HepG2 (cell line): ENCODE measurements around the gene TTBK1. TPM values are rescaled to one million over a fixed set of nuclear protein-coding genes. Genes with fewer than 3 reads are reported as not detected.

Experiments
- ARNT2 ChIP-seq: sonication (generic); formaldehyde crosslinking; IDR thresholded peaks from 2 replicates; pipeline ENCODE4 v1.8.0; 2022; ENCODE audit warnings: mild to moderate bottlenecking, low read depth, missing genetic modification reagents, moderate library complexity
- BCL6 ChIP-seq: IDR thresholded peaks from 2 replicates; pipeline ENCODE4 v1.6.1; 2016; ENCODE audit warnings: missing genetic modification reagents, missing compliant biosample characterization
- CCAR2 ChIP-seq: fragments of 200-400 bp; formaldehyde crosslinking; optimal IDR thresholded peaks from 2 replicates; pipeline ENCODE3; 2018; ENCODE audit warnings: low read depth, mild to moderate bottlenecking, low read length, moderate library complexity
- CENPX ChIP-seq: sonication (generic); formaldehyde crosslinking; IDR thresholded peaks from 2 replicates; pipeline ENCODE4 v1.9.0; 2021; ENCODE audit warnings: mild to moderate bottlenecking, missing genetic modification reagents, moderate library complexity
- HOXD1 ChIP-seq: sonication (generic); formaldehyde crosslinking; IDR thresholded peaks from 2 replicates; pipeline ENCODE4 v1.5.0; 2020; ENCODE audit warnings: missing genetic modification reagents
- IKZF1 ChIP-seq: fragments of 450-650 bp; IDR thresholded peaks from 2 replicates; pipeline ENCODE4 v1.7.1; 2016
- KLF15 ChIP-seq: sonication (generic); formaldehyde crosslinking; IDR thresholded peaks from 2 replicates; pipeline ENCODE4 v1.8.1; 2023; ENCODE audit warnings: borderline replicate concordance, mild to moderate bottlenecking, inconsistent platforms, missing genetic modification reagents, mixed read lengths
- MTF2 ChIP-seq: sonication (generic); formaldehyde crosslinking; IDR thresholded peaks from 2 replicates; pipeline ENCODE4 v1.5.0; 2020; ENCODE audit warnings: missing genetic modification reagents, borderline replicate concordance
- REL ChIP-seq: sonication (generic); formaldehyde crosslinking; conservative IDR thresholded peaks from 2 replicates; pipeline ENCODE4 v1.8.0; 2022; ENCODE audit warnings: mild to moderate bottlenecking, missing genetic modification reagents, moderate library complexity
- TARDBP ChIP-seq: sonication (generic); formaldehyde crosslinking; IDR thresholded peaks from 2 replicates; pipeline ENCODE4 v1.8.0; 2022; ENCODE audit warnings: mild to moderate bottlenecking, missing genetic modification reagents
- TBX2 ChIP-seq: sonication (generic); formaldehyde crosslinking; IDR thresholded peaks from 2 replicates; pipeline ENCODE4 v1.5.0; 2020; ENCODE audit warnings: missing genetic modification reagents, mild to moderate bottlenecking, borderline replicate concordance
- TCF12 ChIP-seq, 2 experiments: fragments of 450-650 bp in 1 of 2; sonication (generic) in 1 of 2; formaldehyde crosslinking in 1 of 2; IDR thresholded peaks; 2 replicates each; pipeline versions ENCODE4 v1.6.1 to v1.8.0; 2017 to 2022; ENCODE audit warnings: antibody characterized with exemption in 1 of 2, mild to moderate bottlenecking in 1 of 2, missing genetic modification reagents in 1 of 2, moderate library complexity in 1 of 2
- THYN1 ChIP-seq: sonication (generic); formaldehyde crosslinking; IDR thresholded peaks from 2 replicates; pipeline ENCODE4 v1.8.1; 2023; ENCODE audit warnings: low read depth, mild to moderate bottlenecking, moderate library complexity, missing genetic modification reagents, borderline replicate concordance
- ZFP37 ChIP-seq: sonication (generic); formaldehyde crosslinking; IDR thresholded peaks from 2 replicates; pipeline ENCODE4 v1.4.0; 2020; ENCODE audit warnings: missing genetic modification reagents, borderline replicate concordance
- ZNF235 ChIP-seq: sonication (generic); formaldehyde crosslinking; IDR thresholded peaks from 2 replicates; pipeline ENCODE4 v1.8.1; 2023; ENCODE audit warnings: mild to moderate bottlenecking, missing genetic modification reagents, borderline replicate concordance
- ZNF263 ChIP-seq: sonication (generic); formaldehyde crosslinking; IDR thresholded peaks from 2 replicates; pipeline ENCODE4 v1.4.0; 2020; ENCODE audit warnings: missing genetic modification reagents
- ZNF558 ChIP-seq: sonication (generic); formaldehyde crosslinking; IDR thresholded peaks from 2 replicates; pipeline ENCODE4 v1.9.0; 2022; ENCODE audit warnings: mild to moderate bottlenecking, missing genetic modification reagents, borderline replicate concordance
- ZNF713 ChIP-seq: sonication (generic); formaldehyde crosslinking; IDR thresholded peaks from 2 replicates; pipeline ENCODE4 v1.4.0; 2020; ENCODE audit warnings: mild to moderate bottlenecking, missing genetic modification reagents
- ZNF780A ChIP-seq: sonication (generic); formaldehyde crosslinking; IDR thresholded peaks from 2 replicates; pipeline ENCODE4 v1.8.0; 2022; ENCODE audit warnings: mild to moderate bottlenecking, missing genetic modification reagents, moderate library complexity
- polyA plus RNA-seq, 8 experiments: library from polyadenylated mRNA; depleted of rRNA in 3 of 8; stranded (reverse) in 7 of 8; unstranded in 1 of 8; fragments of >200 nt; fragmentation: Illumina TruSeq in 4 of 8; extraction: Trizol in 4 of 8; gene quantifications; 2 replicates each; pipeline versions ENCODE4 v1.2.1 to v1.2.3, GENCODE V29; 2011 to 2016; ENCODE audit warnings: low read depth in 4 of 8, missing spikeins in 1 of 8, mixed read lengths in 1 of 8; ENCODE audit not compliant: insufficient read depth in 1 of 8
- total RNA-seq, 5 experiments: library from RNA; depleted of rRNA; stranded (reverse); fragments of >200 nt; fragmentation: Illumina TruSeq; extraction: Trizol; gene quantifications; 2 replicates each; pipeline ENCODE4 v1.2.3, GENCODE V29; 2016; ENCODE audit warnings: low read depth in 1 of 5
- TF ChIP-seq, protein P1 (sequence below): sonication (generic); formaldehyde crosslinking; IDR thresholded peaks from 2 replicates; pipeline ENCODE4 v1.5.0; 2020; ENCODE audit warnings: missing genetic modification reagents
- TF ChIP-seq, protein P2 (sequence below): sonication (generic); formaldehyde crosslinking; IDR thresholded peaks from 2 replicates; pipeline ENCODE4 v1.8.0; 2022; ENCODE audit warnings: mild to moderate bottlenecking, missing genetic modification reagents, moderate library complexity
- TF ChIP-seq, protein P3 (sequence below): sonication (generic); formaldehyde crosslinking; IDR thresholded peaks from 2 replicates; pipeline ENCODE4 v1.4.0; 2020; ENCODE audit warnings: mild to moderate bottlenecking, missing genetic modification reagents
- TF ChIP-seq, protein P4 (sequence below): sonication (generic); formaldehyde crosslinking; IDR thresholded peaks from 2 replicates; pipeline ENCODE4 v1.4.0; 2020; ENCODE audit warnings: missing genetic modification reagents
- TF ChIP-seq, protein P5 (sequence below): sonication (generic); formaldehyde crosslinking; IDR thresholded peaks from 2 replicates; pipeline ENCODE4 v1.8.0; 2022; ENCODE audit warnings: missing genetic modification reagents, low read depth, mild to moderate bottlenecking, borderline replicate concordance
- TF ChIP-seq, protein P6 (sequence below): sonication (generic); formaldehyde crosslinking; IDR thresholded peaks from 2 replicates; pipeline ENCODE4 v1.5.0; 2020; ENCODE audit warnings: missing genetic modification reagents, mild to moderate bottlenecking, borderline replicate concordance

Gene TTBK1
- total and polyA plus RNA-seq, 2 of the 13 experiments (the other 11 are each of a cell fraction or from before 2014, with no cell fraction given), result 0.24 to 0.33 TPM

DNA sequence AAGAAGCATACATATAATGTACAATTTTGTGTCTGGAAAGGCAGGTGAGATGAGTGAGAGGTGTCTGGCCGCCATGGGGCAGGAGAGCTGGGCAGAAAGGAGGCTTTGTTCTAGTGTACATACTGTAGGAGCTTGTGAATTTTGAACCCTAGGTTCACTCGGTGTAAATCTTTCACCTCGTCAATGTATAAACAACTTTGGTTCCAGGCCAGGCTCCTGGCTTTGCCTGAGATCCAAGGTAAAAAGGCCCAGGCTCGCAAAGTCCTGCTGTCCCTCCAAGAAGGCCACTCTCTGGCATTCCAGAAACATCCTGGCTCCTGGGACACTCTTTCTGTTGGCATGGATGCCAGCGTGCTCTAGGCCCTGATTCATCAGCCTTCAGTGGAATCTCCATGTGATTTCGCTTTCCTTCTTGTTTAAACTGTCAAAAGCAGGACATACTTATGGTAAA, 47.6 kb downstream of the TTBK1 start (continued):
- no peak for TF ChIP-seq MTF2
- TF ChIP-seq REL (CRISPR knock-in tag), result no peak
- no peak for TF ChIP-seq ZNF235 (CRISPR knock-in tag)
- TF ChIP-seq TBX2 (CRISPR knock-in tag), result peak; percentile 90
- TF ChIP-seq, protein P1, sequence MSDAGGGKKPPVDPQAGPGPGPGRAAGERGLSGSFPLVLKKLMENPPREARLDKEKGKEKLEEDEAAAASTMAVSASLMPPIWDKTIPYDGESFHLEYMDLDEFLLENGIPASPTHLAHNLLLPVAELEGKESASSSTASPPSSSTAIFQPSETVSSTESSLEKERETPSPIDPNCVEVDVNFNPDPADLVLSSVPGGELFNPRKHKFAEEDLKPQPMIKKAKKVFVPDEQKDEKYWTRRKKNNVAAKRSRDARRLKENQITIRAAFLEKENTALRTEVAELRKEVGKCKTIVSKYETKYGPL (CRISPR knock-in tag), result 0 out of 2 replicates have a peak, but pooled peaks have one; percentile 21
- no peak for TF ChIP-seq KLF15 (CRISPR knock-in tag)
- peak; percentile 57; the same call in 1 of the 2 replicates for TF ChIP-seq HOXD1 (CRISPR knock-in tag)
- no peak for TF ChIP-seq CENPX (CRISPR knock-in tag)
- no peak for TF ChIP-seq TCF12 (IDR thresholded peaks at IDR 0.05)
- TF ChIP-seq TCF12 (CRISPR knock-in tag; IDR thresholded peaks at IDR 0.05), result 0 out of 2 replicates have a peak, but pooled peaks have one; percentile 77
- TF ChIP-seq BCL6 (CRISPR knock-in tag), result peak; percentile 57; the same call in 1 of the 2 replicates
- TF ChIP-seq, protein P2, sequence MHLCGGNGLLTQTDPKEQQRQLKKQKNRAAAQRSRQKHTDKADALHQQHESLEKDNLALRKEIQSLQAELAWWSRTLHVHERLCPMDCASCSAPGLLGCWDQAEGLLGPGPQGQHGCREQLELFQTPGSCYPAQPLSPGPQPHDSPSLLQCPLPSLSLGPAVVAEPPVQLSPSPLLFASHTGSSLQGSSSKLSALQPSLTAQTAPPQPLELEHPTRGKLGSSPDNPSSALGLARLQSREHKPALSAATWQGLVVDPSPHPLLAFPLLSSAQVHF, result no peak
- no peak for TF ChIP-seq ZNF780A
- TF ChIP-seq, protein P3, sequence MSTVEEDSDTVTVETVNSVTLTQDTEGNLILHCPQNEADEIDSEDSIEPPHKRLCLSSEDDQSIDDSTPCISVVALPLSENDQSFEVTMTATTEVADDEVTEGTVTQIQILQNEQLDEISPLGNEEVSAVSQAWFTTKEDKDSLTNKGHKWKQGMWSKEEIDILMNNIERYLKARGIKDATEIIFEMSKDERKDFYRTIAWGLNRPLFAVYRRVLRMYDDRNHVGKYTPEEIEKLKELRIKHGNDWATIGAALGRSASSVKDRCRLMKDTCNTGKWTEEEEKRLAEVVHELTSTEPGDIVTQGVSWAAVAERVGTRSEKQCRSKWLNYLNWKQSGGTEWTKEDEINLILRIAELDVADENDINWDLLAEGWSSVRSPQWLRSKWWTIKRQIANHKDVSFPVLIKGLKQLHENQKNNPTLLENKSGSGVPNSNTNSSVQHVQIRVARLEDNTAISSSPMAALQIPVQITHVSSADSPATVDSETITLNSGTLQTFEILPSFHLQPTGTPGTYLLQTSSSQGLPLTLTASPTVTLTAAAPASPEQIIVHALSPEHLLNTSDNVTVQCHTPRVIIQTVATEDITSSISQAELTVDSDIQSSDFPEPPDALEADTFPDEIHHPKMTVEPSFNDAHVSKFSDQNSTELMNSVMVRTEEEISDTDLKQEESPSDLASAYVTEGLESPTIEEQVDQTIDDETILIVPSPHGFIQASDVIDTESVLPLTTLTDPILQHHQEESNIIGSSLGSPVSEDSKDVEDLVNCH (CRISPR knock-in tag), result no peak
- TF ChIP-seq CCAR2, result no peak
- no peak; the same call in none of the 2 replicates for TF ChIP-seq ZNF263 (CRISPR knock-in tag)
- TF ChIP-seq ZNF558 (CRISPR knock-in tag), result no peak
- no peak for TF ChIP-seq ZNF713 (CRISPR knock-in tag)
- TF ChIP-seq, protein P4, sequence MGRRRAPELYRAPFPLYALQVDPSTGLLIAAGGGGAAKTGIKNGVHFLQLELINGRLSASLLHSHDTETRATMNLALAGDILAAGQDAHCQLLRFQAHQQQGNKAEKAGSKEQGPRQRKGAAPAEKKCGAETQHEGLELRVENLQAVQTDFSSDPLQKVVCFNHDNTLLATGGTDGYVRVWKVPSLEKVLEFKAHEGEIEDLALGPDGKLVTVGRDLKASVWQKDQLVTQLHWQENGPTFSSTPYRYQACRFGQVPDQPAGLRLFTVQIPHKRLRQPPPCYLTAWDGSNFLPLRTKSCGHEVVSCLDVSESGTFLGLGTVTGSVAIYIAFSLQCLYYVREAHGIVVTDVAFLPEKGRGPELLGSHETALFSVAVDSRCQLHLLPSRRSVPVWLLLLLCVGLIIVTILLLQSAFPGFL (CRISPR knock-in tag), result no peak
- TF ChIP-seq ZFP37 (CRISPR knock-in tag), result peak; percentile 81
- TF ChIP-seq IKZF1, result no peak
- TF ChIP-seq, protein P5, sequence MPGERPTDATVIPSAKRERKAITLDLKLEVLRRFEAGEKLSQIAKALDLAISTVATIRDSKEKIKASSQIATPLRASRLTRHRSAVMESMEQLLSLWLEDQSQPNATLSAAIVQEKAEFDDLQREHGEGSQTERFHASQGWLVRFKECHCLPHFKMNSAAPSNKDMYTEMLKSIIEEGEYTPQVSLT, result no peak
- TF ChIP-seq THYN1 (CRISPR knock-in tag), result no peak
- no peak for TF ChIP-seq ARNT2 (CRISPR knock-in tag)
- TF ChIP-seq, protein P6, sequence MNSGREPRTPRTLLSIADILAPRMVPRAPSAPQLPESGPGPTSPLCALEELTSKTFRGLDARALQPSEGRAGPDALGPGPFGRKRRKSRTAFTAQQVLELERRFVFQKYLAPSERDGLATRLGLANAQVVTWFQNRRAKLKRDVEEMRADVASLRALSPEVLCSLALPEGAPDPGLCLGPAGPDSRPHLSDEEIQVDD (CRISPR knock-in tag), result no peak
- peak; percentile 55; the same call in 1 of the 2 replicates for TF ChIP-seq TARDBP (CRISPR knock-in tag)
